ENCODE data around the gene GRID2. TPM values are rescaled to one million over a fixed set of nuclear protein-coding genes. Genes with fewer than 3 reads are reported as not detected.

The GRID2 gene
- total and polyA plus RNA-seq, 2 of the 13 experiments (the other 11 are each of a cell fraction or from before 2014, with no cell fraction given) = not detected

- TF ChIP-seq CSRNP2 (CRISPR knock-in tag; conservative IDR thresholded peaks at IDR 0.05; ENCODE audit: low read depth) (no peak), KLF9 (CRISPR knock-in tag; IDR thresholded peaks at IDR 0.05; ENCODE audit: low read depth) (no peak), RCOR2 (CRISPR knock-in tag; IDR thresholded peaks at IDR 0.05) (no peak), NR2F6 (IDR thresholded peaks at IDR 0.05) (no peak), NR2F6 (CRISPR knock-in tag; IDR thresholded peaks at IDR 0.05) (no peak), MAX (IDR thresholded peaks at IDR 0.05) (no peak), NFKBIZ (CRISPR knock-in tag; IDR thresholded peaks at IDR 0.05) (no peak), HMG20B (CRISPR knock-in tag; conservative IDR thresholded peaks at IDR 0.05) (no peak)
- TF ChIP-seq, protein P1, sequence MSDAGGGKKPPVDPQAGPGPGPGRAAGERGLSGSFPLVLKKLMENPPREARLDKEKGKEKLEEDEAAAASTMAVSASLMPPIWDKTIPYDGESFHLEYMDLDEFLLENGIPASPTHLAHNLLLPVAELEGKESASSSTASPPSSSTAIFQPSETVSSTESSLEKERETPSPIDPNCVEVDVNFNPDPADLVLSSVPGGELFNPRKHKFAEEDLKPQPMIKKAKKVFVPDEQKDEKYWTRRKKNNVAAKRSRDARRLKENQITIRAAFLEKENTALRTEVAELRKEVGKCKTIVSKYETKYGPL (CRISPR knock-in tag; IDR thresholded peaks at IDR 0.05) = no peak
These were observed 216.0 kb downstream of the GRID2 start (continued) for GRCh38 chr4:92519727-92520126.

- in situ Hi-C loops (cut with HindIII; ENCODE audit: extremely low pct_ligation_motif_present, low pct_unique_long_range_greater_than_20kb) = no loop called here
- no peak overlapping the region for H3K27ac ChIP-seq (ENCODE audit: extremely low read length, insufficient read depth, low read length)
- ChIA-PET POLR2A (no interaction called here), CTCF (ENCODE audit: low intra/inter-chr PET ratio, low total read pairs) (no interaction called here)
- H3K4me3 ChIP-seq (replicated peaks in 1 of 3; ENCODE audit: insufficient read depth in 1 of 3, low read depth in 2 of 3, low read length in 3 of 3) = no peak overlapping the region
- no peaks in the 10 kb centered on the region for H3K27me3 ChIP-seq (ENCODE audit: control insufficient read depth in 1 of 2, insufficient read depth in 2 of 2, low read length in 2 of 2)
- intact Hi-C loops (cut with micrococcal nuclease; ENCODE audit: unreplicated experiment) = no loop called here
- H2AFZ ChIP-seq (ENCODE audit: low read length) = no peak overlapping the region
- DNase-seq (ENCODE audit: low spot score) (no peak), ATAC-seq (no peak), FAIRE-seq (no peak)
- no peaks in the 10 kb centered on the region for H3K9me3 ChIP-seq (ENCODE audit: low read length)
- H3K4me1 ChIP-seq (ENCODE audit: insufficient read depth, low read length) = no peaks in the 10 kb centered on the region
- H3K9ac ChIP-seq (ENCODE audit: insufficient read depth, low read depth, low read length) = no peak overlapping the region
- WGBS (ENCODE audit: low lambda C conversion rate) = 0% methylated on average over 2 of the region's 2 CpGs
- H3K4me2 ChIP-seq (ENCODE audit: low read depth, low read length) = no peak overlapping the region
- no peaks in the 10 kb centered on the region for H3K79me2 ChIP-seq (ENCODE audit: insufficient read depth, low read length)
- no peaks in the 10 kb centered on the region for H4K20me1 ChIP-seq (ENCODE audit: insufficient read depth, low read length)
- H3K36me3 ChIP-seq (replicated peaks in 1 of 2; ENCODE audit: control insufficient read depth in 1 of 2, insufficient read depth in 2 of 2, low read length in 2 of 2) = no peaks in the 10 kb centered on the region
- BruUV-seq (replicated peaks) = no TSS peak
- TF ChIP-seq CEBPG (CRISPR knock-in tag; IDR thresholded peaks at IDR 0.05) (no peak), ZNF564 (CRISPR knock-in tag; IDR thresholded peaks at IDR 0.05) (no peak), ZFY (CRISPR knock-in tag; IDR thresholded peaks at IDR 0.05) (no peak), ZNF607 (CRISPR knock-in tag; IDR thresholded peaks at IDR 0.05; ENCODE audit: borderline replicate concordance) (no peak), MYNN (CRISPR knock-in tag; IDR thresholded peaks at IDR 0.05; ENCODE audit: low read depth) (no peak), SALL2 (CRISPR knock-in tag; IDR thresholded peaks at IDR 0.05) (no peak), MED8 (CRISPR knock-in tag; IDR thresholded peaks at IDR 0.05; ENCODE audit: insufficient replicate concordance) (no peak), ZNF142 (CRISPR knock-in tag; IDR thresholded peaks at IDR 0.05) (no peak), ZNF556 (CRISPR knock-in tag; IDR thresholded peaks at IDR 0.05; ENCODE audit: borderline replicate concordance) (no peak), TBP (CRISPR knock-in tag; IDR thresholded peaks at IDR 0.05) (no peak)
These were observed 216.8 kb downstream of the GRID2 start for GRCh38 chr4:92520563-92520962.

All from HepG2 (cell line).